ENCODE data around the gene TTLL6. TPM values are rescaled to one million over a fixed set of nuclear protein-coding genes. Genes with fewer than 3 reads are reported as not detected.

TTLL6 gene
- total and polyA plus RNA-seq, 9 of the 15 experiments (the other 6 are each of a cell fraction or from before 2014, with no cell fraction given) = 0.05 TPM; not detected in 8

DNA sequence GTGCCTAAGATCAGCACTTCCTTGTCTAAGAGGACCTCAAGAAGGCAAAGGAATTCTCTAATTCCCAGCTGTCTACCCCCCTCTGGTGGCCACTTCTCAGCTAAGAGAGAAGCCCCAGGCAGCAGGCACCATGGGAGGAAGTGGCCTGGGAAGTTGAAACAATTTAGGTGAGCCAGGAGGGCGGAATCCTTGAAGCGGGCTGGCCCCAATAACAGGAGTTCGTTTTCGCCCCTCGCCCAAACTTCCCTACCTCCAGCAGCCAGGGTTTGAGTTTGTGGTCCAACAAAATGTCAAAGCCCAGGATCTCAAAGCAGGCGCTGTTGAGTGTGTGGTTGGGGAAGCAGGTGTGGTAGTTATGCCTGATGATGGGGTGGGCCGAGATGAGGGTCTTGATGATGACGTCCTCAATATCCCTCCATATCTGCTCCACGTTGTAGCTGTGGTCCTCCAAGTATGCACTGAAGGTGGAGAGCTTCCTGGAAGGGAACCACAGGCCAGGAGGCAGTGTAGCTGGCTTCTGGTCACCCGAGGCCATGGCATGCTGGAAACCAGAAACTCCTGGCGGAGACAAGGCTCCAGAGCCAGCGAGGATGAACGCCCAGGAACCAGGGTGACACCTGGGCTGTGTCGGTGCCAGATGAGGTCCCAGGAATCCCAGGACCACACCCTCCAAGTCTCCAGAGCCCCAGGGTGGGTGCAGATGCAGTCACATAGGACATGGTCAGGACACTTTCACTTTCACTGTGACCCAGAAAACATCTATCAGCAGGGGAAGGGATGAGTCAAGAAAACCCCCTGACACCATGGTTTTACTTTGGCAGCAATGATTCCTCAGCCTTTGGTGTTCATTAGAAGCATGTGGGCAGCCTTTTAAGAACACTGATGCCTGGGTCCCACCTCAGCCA is 25.6 kb downstream of the TTLL6 start (continued):
- TF ChIP-seq ZBTB1 (CRISPR knock-in tag; IDR thresholded peaks at IDR 0.05; ENCODE audit: borderline replicate concordance, low read depth) = no peak
- TF ChIP-seq, protein P1, sequence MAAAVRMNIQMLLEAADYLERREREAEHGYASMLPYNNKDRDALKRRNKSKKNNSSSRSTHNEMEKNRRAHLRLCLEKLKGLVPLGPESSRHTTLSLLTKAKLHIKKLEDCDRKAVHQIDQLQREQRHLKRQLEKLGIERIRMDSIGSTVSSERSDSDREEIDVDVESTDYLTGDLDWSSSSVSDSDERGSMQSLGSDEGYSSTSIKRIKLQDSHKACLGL (CRISPR knock-in tag; IDR thresholded peaks at IDR 0.05; ENCODE audit: borderline replicate concordance, poor library complexity, severe bottlenecking) = no peak
- no peak; a peak in 1 of 4 replicates for TF ChIP-seq SRF (CRISPR knock-in tag; IDR thresholded peaks at IDR 0.05)
- TF ChIP-seq XRCC3 (IDR thresholded peaks at IDR 0.05) = no peak
- TF ChIP-seq ZNF197 (CRISPR knock-in tag; IDR thresholded peaks at IDR 0.05; ENCODE audit: low read depth) = no peak
- TF ChIP-seq POLR3G (IDR thresholded peaks at IDR 0.05; ENCODE audit: extremely low read depth, insufficient read length, insufficient replicate concordance) = no peak
- TF ChIP-seq RBBP5 (IDR thresholded peaks at IDR 0.05; ENCODE audit: borderline replicate concordance, insufficient read depth, low read length, poor library complexity, severe bottlenecking) = no peak
- TF ChIP-seq YBX1 (IDR thresholded peaks at IDR 0.05) = no peak
- TF ChIP-seq, protein P2, sequence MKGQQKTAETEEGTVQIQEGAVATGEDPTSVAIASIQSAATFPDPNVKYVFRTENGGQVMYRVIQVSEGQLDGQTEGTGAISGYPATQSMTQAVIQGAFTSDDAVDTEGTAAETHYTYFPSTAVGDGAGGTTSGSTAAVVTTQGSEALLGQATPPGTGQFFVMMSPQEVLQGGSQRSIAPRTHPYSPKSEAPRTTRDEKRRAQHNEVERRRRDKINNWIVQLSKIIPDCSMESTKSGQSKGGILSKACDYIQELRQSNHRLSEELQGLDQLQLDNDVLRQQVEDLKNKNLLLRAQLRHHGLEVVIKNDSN (CRISPR knock-in tag; IDR thresholded peaks at IDR 0.05) = no peak
- no peak for TF ChIP-seq ZC3H11A (IDR thresholded peaks at IDR 0.05; ENCODE audit: low read depth, low read length)
- TF ChIP-seq RB1 (IDR thresholded peaks at IDR 0.05; ENCODE audit: low read depth) = peak; percentile 44; the same call in 1 of the 2 replicates
- no peak for TF ChIP-seq GATA2 (CRISPR knock-in tag; IDR thresholded peaks at IDR 0.05)
- no peak for TF ChIP-seq RBM22 (IDR thresholded peaks at IDR 0.05; ENCODE audit: low read depth, low read length, poor library complexity, severe bottlenecking)
- TF ChIP-seq, protein P3, sequence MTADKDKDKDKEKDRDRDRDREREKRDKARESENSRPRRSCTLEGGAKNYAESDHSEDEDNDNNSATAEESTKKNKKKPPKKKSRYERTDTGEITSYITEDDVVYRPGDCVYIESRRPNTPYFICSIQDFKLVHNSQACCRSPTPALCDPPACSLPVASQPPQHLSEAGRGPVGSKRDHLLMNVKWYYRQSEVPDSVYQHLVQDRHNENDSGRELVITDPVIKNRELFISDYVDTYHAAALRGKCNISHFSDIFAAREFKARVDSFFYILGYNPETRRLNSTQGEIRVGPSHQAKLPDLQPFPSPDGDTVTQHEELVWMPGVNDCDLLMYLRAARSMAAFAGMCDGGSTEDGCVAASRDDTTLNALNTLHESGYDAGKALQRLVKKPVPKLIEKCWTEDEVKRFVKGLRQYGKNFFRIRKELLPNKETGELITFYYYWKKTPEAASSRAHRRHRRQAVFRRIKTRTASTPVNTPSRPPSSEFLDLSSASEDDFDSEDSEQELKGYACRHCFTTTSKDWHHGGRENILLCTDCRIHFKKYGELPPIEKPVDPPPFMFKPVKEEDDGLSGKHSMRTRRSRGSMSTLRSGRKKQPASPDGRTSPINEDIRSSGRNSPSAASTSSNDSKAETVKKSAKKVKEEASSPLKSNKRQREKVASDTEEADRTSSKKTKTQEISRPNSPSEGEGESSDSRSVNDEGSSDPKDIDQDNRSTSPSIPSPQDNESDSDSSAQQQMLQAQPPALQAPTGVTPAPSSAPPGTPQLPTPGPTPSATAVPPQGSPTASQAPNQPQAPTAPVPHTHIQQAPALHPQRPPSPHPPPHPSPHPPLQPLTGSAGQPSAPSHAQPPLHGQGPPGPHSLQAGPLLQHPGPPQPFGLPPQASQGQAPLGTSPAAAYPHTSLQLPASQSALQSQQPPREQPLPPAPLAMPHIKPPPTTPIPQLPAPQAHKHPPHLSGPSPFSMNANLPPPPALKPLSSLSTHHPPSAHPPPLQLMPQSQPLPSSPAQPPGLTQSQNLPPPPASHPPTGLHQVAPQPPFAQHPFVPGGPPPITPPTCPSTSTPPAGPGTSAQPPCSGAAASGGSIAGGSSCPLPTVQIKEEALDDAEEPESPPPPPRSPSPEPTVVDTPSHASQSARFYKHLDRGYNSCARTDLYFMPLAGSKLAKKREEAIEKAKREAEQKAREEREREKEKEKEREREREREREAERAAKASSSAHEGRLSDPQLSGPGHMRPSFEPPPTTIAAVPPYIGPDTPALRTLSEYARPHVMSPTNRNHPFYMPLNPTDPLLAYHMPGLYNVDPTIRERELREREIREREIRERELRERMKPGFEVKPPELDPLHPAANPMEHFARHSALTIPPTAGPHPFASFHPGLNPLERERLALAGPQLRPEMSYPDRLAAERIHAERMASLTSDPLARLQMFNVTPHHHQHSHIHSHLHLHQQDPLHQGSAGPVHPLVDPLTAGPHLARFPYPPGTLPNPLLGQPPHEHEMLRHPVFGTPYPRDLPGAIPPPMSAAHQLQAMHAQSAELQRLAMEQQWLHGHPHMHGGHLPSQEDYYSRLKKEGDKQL (CRISPR knock-in tag; IDR thresholded peaks at IDR 0.05; ENCODE audit: borderline replicate concordance) = no peak
- no peak for TF ChIP-seq KLF6 (CRISPR knock-in tag; IDR thresholded peaks at IDR 0.05; ENCODE audit: borderline replicate concordance)
- no peak for TF ChIP-seq CCNT2 (IDR thresholded peaks at IDR 0.05; ENCODE audit: borderline replicate concordance, extremely low read depth, insufficient read length, low read depth, low read length)
- TF ChIP-seq SAFB2 (IDR thresholded peaks at IDR 0.05; ENCODE audit: borderline replicate concordance, low read depth, low read length, severe bottlenecking) = no peak
- TF ChIP-seq SMC3 (conservative IDR thresholded peaks at IDR 0.05; ENCODE audit: insufficient read depth, low read depth, low read length) = peak; percentile 96
- TF ChIP-seq ELF1 (tag; IDR thresholded peaks at IDR 0.05) = peak; percentile 67; the same call in 1 of the 2 replicates
